Mammary epithelial cell (primary cell): ENCODE results near the gene SPESP1.

Source experiments
- CTCF ChIP-seq, 2 donors: IDR thresholded peaks in 1 of 2; conservative IDR thresholded peaks in 1 of 2; 2 replicates each; pipeline ENCODE4 v1.5.1; 2011 to 2012; ENCODE audit warnings: inconsistent platforms in 2 of 2, low read length in 2 of 2, mild to moderate bottlenecking in 2 of 2, control low read depth in 1 of 2, low read depth in 1 of 2; ENCODE audit not compliant: insufficient read depth in 1 of 2; ENCODE audit errors: extremely low read depth in 1 of 2
- EZH2 ChIP-seq: IDR thresholded peaks from 2 replicates; pipeline ENCODE4 v1.6.1; 2012; ENCODE audit warnings: low read length, inconsistent platforms, borderline replicate concordance

DNA sequence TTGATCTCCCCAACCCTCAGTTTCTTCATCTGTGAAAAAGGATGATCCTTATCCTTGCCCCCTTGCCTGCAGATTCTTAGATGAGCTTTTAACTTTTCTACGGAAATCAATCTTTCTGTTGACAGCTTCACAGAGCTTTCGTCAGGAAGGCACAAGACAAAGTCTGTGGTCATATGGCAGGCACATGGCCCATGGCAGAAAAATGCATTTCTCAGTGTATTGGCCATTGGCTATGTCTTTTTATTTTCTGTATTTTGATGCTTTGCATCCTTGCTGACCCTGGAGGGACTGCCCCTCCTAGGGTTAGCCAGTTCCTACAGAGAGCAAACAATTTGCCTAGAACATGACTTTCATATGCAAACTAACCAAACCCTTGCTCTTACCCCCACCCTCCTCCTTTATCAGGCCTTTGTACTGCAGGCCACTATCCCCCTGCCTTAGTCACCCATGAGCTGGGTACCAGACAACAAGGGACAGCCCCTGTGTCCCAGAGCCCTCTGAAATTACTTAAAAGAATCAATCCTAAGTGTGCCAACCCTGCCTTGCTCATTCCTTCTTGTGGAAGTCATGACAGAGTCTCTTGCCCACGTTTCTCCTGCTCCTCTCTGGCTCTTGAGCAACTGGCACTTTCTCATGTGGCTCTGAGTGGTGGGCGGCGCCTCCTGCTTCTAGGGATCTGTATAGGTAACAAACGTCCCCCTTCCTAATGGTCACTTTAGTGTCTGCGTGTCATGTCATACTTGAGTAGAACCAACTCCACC, 60.1 kb downstream of the SPESP1 start:
- TF ChIP-seq CTCF (conservative IDR thresholded peaks at IDR 0.05 in 1 of 2, IDR thresholded peaks at IDR 0.05 in 1 of 2; ENCODE audit: extremely low read depth in 1 of 2, insufficient read depth in 1 of 2, low read depth in 1 of 2, low read length in 2 of 2) (no peak), EZH2 (no peak)
